Measurements from ENCODE around the gene PACS1. TPM values are rescaled to one million over a fixed set of nuclear protein-coding genes. Genes with fewer than 3 reads are reported as not detected.
"Not testable (repeated sequence)": the region's sequence is repeated elsewhere in the genome, so short reads cannot be mapped to it uniquely, and the experiment has no call there.

Gene PACS1
- total RNA-seq, 2 experiments from 2014 or later: 109 TPM

DNA sequence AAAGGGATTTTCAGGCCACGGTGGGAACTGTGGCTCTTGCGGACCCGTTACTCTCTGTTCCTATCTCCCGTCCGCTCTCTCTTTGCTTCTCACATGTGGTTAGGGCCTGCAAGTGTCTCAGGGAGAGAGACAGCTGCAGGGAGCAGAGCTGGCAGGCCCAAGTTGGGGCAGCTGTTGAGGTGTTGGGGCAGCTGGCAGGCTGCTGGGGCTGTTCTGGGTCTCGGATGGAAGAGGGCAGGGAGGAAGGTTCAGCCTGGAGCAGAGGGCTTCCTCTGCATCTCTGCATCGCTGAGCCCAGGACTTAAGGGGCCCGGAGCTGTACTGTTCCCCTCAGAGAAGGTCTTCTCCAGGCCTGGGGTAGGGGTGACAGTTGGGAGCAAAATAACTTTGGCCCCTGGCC, 205.3 kb downstream of the PACS1 start:
- ChIA-PET POLR2A (no interaction called here), CTCF (no interaction called here)
- no peaks in the 10 kb centered on the region for H3K9me3 Mint-ChIP-seq
- H3K27me3 Mint-ChIP-seq: peaks cover 3% of the 10 kb centered on the region
- DNase-seq: no peak
- H3K4me3 Mint-ChIP-seq: no peak overlapping the region
- peaks cover 34% of the 10 kb centered on the region for H3K4me1 Mint-ChIP-seq
- H3K36me3 Mint-ChIP-seq (ENCODE audit: low read depth): peaks cover 47% of the 10 kb centered on the region
- H3K27ac Mint-ChIP-seq: no peak overlapping the region

DNA sequence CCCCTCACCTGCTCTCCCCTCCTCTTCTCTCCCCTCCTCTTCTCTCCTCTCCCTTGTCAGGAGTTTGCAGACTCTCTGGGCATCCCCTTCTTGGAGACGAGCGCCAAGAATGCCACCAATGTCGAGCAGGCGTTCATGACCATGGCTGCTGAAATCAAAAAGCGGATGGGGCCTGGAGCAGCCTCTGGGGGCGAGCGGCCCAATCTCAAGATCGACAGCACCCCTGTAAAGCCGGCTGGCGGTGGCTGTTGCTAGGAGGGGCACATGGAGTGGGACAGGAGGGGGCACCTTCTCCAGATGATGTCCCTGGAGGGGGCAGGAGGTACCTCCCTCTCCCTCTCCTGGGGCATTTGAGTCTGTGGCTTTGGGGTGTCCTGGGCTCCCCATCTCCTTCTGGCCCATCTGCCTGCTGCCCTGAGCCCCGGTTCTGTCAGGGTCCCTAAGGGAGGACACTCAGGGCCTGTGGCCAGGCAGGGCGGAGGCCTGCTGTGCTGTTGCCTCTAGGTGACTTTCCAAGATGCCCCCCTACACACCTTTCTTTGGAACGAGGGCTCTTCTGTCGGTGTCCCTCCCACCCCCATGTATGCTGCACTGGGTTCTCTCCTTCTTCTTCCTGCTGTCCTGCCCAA, 206.0 kb downstream of the PACS1 start:
- Mint-ChIP-seq H3K36me3 (ENCODE audit: low read depth) (peaks cover 42% of the 10 kb centered on the region), H3K9me3 (no peaks in the 10 kb centered on the region), H3K4me1 (peaks cover 30% of the 10 kb centered on the region), H3K4me3 (no peak overlapping the region), H3K27ac (no peak overlapping the region), H3K27me3 (peaks cover 3% of the 10 kb centered on the region)
- CTCF ChIA-PET: no interaction called here
- POLR2A ChIA-PET: no interaction called here
- DNase-seq: no peak

DNA sequence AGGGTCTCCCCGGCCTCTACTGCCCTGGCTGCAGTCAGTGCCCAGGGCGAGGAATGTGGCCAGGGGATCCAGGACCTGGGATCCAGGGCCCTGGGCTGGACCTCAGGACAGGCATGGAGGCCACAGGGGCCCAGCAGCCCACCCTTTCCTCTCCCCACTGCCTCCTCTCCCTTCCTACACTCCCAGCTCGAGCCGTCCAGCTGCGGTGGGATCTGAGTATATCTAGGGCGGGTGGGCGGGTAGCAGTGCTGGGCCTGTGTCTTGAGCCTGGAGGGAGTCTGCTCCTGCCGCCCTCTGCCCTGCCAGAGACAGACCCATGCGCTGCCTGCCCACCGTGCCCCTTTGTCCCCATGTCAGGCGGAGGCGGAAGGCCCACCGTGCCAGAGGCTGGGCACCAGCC, 206.5 kb downstream of the PACS1 start:
- DNase-seq, H3K27me3 Mint-ChIP-seq, H3K9me3 Mint-ChIP-seq, CTCF ChIA-PET, H3K4me3 Mint-ChIP-seq, POLR2A ChIA-PET, H3K27ac Mint-ChIP-seq: not testable (repeated sequence)
- peaks cover 32% of the 10 kb centered on the region for H3K4me1 Mint-ChIP-seq
- peaks cover 41% of the 10 kb centered on the region for H3K36me3 Mint-ChIP-seq (ENCODE audit: low read depth)

DNA sequence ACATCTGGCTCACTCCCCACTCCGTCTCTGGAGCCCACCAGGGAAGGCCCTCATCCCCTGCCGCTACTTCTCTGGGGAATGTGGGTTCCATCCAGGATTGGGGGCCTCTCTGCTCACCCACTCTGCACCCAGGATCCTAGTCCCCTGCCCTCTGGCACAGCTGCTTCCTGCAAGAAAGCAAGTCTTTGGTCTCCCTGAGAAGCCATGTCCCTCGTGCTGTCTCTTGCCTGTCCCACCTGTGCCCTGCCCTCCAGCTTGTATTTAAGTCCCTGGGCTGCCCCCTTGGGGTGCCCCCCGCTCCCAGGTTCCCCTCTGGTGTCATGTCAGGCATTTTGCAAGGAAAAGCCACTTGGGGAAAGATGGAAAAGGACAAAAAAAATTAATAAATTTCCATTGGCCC, 207.0 kb downstream of the PACS1 start:
- H3K4me1 Mint-ChIP-seq: peaks cover 32% of the 10 kb centered on the region
- CTCF ChIA-PET: interaction anchor here (0.9 kb wide), 1 partner anchor 55 kb away, joined by 4 read pairs; no protein-coding TSS in a partner anchor
- H3K27ac Mint-ChIP-seq, POLR2A ChIA-PET, H3K9me3 Mint-ChIP-seq, DNase-seq, H3K27me3 Mint-ChIP-seq: not testable (repeated sequence)
- peaks cover 36% of the 10 kb centered on the region for H3K36me3 Mint-ChIP-seq (ENCODE audit: low read depth)
- peak overlapping the region; percentile 3 for H3K4me3 Mint-ChIP-seq

DNA sequence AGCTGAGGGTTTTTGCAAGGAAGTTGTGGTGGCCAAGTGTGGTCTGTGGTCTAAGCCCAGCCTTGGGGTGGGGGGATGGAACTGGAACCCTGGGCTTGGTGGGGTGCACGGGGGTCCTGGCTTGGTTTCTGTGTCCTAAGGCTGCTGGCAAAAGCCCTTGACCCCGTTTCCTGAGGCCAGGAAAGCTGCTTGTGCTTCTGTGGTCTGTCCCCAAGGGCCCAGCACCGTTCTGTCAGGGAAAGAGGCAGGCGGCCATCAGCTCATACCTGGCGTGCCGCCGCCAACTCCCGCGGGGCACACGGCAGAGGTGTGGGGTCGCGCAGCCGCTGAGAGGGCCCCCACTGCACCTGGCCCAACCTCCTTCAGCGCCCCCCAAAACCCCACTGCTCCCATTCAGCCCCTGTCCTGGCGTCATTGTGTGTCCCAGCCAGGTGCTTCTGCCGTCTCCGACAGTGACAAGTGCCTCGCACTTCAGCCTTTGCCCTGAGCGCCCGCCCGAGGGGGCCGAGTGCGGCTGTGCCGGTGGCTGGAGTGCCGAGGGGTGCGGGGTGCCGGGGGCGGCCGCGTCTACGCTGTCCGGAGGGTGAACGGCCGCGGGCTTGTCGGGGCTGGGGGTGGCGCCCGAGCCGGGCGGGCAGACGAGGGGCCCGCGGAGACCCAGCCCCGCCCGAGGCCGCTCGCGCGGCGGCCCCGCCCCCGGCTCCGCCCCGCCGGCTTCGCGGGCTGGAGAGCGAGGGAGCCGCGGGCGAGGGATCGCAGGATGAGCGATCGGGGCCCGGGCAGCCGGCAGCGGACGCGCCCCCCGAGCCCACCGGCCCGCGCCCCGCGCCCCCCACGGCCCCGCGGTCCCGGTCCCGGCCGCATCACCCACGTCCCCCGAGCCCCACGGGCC, 207.6 kb downstream of the PACS1 start, which contains the start of gene CNIH2:
TSS of gene CNIH2 (plus strand) at position 705 of the 892 bp plus-strand sequence. CDS start 282 bp downstream, outside the sequence.
- ChIA-PET POLR2A (no interaction called here), CTCF (interaction anchor here (0.9 kb wide), 1 partner anchor 55 kb away, joined by 4 read pairs; no protein-coding TSS in a partner anchor)
- H3K27ac Mint-ChIP-seq: no peak within 1 kb of the TSS
- H3K9me3 Mint-ChIP-seq: no peaks in the 10 kb centered on the region
- peaks cover 33% of the 10 kb centered on the region for H3K4me1 Mint-ChIP-seq
- H3K36me3 Mint-ChIP-seq (ENCODE audit: low read depth): peaks cover 32% of the 10 kb centered on the region
- H3K4me3 Mint-ChIP-seq: peak within 1 kb of the TSS; percentile 55
- H3K27me3 Mint-ChIP-seq: peaks cover 3% of the 10 kb centered on the region
- peak; percentile 36 for DNase-seq

DNA sequence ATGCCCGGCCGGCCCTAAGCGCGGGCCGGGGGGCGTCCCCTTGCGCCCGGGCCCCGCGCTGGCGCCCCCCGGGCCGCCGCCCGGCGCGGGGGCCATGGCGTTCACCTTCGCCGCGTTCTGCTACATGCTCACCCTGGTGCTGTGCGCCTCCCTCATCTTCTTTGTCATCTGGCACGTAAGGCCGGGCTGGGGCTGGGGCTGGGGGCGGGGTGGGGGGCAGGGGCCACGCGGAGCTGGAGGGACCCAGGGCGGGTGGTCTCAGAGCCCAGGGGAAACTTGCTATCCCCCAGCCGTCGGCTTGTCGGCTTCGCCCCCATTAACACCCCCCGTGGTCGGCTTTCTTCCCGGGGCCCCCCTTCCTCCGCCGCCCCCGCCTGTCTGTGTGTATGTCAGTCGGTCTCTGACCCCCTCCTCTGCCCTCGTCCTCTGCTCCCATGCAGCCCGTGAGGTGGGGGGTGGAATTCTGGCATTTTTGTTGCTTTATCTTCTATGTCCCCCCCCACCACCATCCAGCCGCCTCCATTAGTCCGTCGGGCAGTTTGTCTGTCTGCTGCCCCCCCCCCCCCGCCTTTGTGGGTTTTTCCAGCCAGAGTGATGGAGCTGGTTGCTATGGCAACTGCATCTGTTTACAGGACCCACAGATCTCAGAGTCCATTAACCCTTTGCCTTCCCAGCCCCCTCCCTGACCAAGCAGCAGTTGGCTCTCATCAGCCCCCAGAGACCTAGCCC, 208.5 kb downstream of the PACS1 start:
- ChIA-PET POLR2A (no interaction called here), CTCF (interaction anchor here (0.8 to 1.5 kb wide), 2 partner anchors 34 to 259 kb away, joined by 3 to 4 read pairs; no protein-coding TSS in a partner anchor)
- Mint-ChIP-seq H3K27me3 (peaks cover 3% of the 10 kb centered on the region), H3K4me3 (peak overlapping the region; percentile 55), H3K27ac (no peak overlapping the region), H3K4me1 (peaks cover 36% of the 10 kb centered on the region), H3K9me3 (no peaks in the 10 kb centered on the region), H3K36me3 (ENCODE audit: low read depth) (peaks cover 24% of the 10 kb centered on the region)
- no peak for DNase-seq

DNA sequence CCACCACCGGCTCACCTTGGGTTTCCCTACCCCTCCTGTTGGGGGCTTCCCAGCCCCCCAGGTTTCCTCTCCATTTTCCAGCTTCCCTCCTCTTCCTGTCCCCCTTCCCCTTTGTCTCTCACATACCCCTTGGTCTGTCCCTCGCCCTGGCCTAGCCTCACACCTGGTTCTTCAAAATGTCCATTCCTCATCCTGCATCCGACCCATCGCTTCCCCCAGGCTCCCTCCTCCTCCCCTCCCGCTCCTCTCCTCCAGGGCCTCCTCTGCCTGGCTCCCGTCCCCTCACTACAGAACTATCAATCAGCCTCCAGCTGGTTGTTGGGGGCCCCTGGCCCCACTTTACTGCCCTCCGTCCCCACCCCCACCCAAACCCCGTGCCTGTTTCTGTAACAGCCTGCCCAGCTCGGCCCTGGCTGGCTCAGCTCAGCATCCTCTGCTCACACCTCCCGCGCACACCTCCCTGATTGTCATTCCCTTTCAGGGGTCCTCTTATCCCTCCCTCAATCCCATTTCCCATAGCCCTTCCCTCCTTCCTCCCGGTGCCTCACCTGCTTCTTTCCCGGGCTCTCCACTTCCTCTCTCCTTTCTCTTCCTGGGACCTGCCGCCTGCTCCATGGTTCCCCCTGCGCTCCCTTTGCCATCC, 209.1 kb downstream of the PACS1 start:
- POLR2A ChIA-PET: no interaction called here
- Mint-ChIP-seq H3K4me1 (peaks cover 35% of the 10 kb centered on the region), H3K27ac (peak overlapping the region; percentile 11)

DNA sequence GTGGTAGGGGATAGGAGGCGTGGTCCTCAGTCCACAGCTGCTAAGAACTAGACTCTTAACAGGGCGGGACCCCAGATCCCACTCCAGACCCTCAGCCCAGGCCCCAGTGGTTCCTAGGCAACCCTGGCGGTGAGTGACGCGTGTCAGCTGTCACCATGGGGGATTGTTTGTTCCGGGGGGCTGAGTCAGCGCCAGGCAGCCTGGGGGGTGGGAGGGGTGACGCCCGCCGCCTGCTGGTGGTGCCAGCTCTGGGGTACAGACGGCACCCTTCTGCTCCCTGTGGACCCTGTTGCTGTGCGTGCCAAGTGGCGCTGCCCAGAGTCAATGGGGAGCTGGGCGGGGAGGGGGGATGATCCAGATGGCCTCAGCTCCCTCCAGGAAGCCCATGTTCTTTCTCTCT, 210.4 kb downstream of the PACS1 start:
- ChIA-PET CTCF (interaction anchor here (0.7 to 4.2 kb wide), 8 partner anchors 13 to 569 kb away, joined by 3 to 35 read pairs (median 3); partner anchors contain the start of genes KAT5 and RAB1B), POLR2A (no interaction called here)
- no peak for DNase-seq
- H3K4me1 Mint-ChIP-seq: peaks cover 35% of the 10 kb centered on the region
- peaks cover 3% of the 10 kb centered on the region for H3K27me3 Mint-ChIP-seq
- H3K9me3 Mint-ChIP-seq: no peaks in the 10 kb centered on the region
- no peak overlapping the region for H3K27ac Mint-ChIP-seq
- H3K4me3 Mint-ChIP-seq: no peak overlapping the region
- H3K36me3 Mint-ChIP-seq (ENCODE audit: low read depth): peaks cover 11% of the 10 kb centered on the region

More for the DNA sequence above, 209.1 kb downstream of the PACS1 start:
- Mint-ChIP-seq H3K27me3 (peaks cover 3% of the 10 kb centered on the region), H3K36me3 (ENCODE audit: low read depth) (peaks cover 19% of the 10 kb centered on the region), H3K9me3 (no peaks in the 10 kb centered on the region), H3K4me3 (peak overlapping the region; percentile 55)
- no peak for DNase-seq
- CTCF ChIA-PET: interaction anchor here (0.8 to 1.5 kb wide), 4 partner anchors 21 to 568 kb away, joined by 3 to 4 read pairs (median 3); partner anchors contain the start of gene KAT5

DNA sequence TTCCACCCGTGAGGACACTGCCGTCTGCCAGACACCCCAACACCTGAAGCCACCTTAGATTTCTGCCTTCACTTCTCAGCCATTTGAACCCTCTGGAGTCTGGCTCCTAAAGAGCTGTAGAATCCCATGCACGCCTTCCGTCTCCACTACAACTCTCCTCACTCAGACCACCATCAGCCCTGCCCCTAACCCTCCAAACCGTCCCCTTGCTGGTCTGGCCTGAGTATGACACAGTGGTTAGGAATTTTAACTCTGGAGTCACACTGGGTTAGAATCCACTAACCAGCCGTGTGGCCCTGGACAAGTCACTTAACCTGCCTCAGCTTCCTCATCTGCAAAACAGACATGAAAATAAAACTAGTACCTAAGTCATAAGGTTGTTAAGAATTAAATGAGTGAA, 210.9 kb downstream of the PACS1 start:
- peaks cover 9% of the 10 kb centered on the region for H3K36me3 Mint-ChIP-seq (ENCODE audit: low read depth)
- H3K9me3 Mint-ChIP-seq: no peaks in the 10 kb centered on the region
- H3K4me3 Mint-ChIP-seq: no peak overlapping the region
- no peak overlapping the region for H3K27ac Mint-ChIP-seq
- ChIA-PET CTCF (interaction anchor here (0.7 to 4.2 kb wide), 6 partner anchors 13 to 569 kb away, joined by 3 to 35 read pairs (median 4); partner anchors contain the start of genes KAT5 and RAB1B), POLR2A (no interaction called here)
- DNase-seq: no peak
- H3K27me3 Mint-ChIP-seq: peaks cover 3% of the 10 kb centered on the region
- H3K4me1 Mint-ChIP-seq: peaks cover 35% of the 10 kb centered on the region

DNA sequence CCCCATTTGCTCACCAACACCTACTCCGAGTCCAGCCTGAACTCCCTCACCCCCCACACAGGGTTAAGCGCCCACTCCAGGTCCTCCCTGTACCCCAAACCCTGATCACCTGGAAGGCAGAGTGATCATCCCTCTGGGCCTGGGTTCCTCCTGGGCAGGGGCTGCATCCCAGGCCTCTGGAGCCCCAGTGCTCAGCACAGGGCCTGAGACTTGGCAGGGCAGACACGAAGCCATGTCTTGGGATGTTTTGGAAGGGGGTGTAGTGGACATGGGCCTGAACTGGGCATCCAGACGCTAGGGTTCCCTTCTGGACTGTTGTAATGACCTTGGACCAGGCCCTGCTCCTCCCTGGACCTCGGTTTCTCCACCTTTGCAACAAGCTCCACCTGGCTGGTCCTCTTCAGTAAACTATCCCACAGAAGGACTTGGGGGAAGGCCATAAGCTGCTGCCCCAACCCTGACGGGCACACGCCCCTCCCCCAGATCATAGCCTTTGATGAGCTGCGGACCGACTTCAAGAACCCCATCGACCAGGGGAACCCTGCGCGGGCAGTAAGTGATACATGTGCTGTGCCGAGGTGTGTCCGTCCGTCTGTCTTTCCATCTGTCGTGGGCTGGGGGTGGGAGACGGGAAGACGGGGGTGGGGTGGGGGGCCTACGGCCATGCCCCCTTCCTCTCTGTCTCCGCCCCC, 211.8 kb downstream of the PACS1 start:
- Mint-ChIP-seq H3K9me3 (no peaks in the 10 kb centered on the region), H3K36me3 (ENCODE audit: low read depth) (peaks cover 2% of the 10 kb centered on the region), H3K4me1 (peaks cover 35% of the 10 kb centered on the region), H3K27ac (peak overlapping the region; percentile 66), H3K4me3 (peak overlapping the region; percentile 56), H3K27me3 (peaks cover 3% of the 10 kb centered on the region)
- no peak for DNase-seq
- ChIA-PET CTCF (interaction anchor here (0.6 to 4.2 kb wide), 20 partner anchors 9 to 1783 kb away, joined by 3 to 43 read pairs (median 4); partner anchors contain the start of genes BRMS1, CD248, NPAS4 and RAB1B), POLR2A (no interaction called here)

DNA sequence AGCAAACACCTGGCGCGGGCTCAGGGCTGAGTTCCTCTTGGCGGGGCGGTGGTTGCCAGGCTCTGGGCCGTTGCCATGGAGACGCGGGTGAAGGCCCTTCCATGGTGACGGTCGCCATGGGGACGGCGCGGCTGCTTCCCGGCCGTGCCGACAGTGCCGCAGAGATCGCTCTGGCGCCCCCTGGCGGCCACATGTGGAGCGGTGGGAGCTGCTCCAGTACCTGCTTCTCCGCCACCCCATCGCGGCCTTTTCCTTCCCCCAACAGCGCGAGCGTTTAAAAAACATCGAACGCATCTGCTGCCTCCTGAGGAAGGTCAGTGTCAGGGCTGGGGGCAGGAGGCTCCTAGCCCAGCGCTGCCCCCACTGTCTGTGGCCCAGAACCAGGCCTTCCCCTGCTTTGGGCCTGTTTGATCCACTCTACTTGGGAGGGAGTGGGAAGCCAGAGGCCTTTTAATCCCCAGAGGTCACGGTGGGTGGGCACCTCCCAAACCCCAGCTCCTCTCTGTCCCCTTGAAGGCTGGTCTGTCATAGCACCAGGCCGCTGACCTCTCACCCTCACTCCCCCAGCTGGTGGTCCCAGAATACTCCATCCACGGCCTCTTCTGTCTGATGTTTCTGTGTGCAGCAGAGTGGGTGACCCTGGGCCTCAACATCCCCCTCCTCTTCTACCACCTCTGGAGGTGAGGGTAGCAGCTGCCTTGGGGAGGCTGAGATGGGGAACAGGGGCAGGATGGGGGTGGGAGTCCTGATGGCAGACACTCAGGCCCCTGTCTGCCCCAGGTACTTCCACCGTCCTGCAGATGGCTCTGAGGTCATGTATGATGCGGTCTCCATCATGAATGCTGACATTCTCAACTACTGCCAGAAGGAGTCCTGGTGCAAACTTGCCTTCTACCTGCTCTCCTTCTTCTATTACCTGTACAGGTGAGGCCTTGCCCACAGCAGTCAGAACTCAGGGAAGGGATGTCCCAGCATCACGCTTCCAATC, 212.7 kb downstream of the PACS1 start:
- CTCF ChIA-PET: interaction anchor here (0.7 to 4.2 kb wide), 24 partner anchors 8 to 138 kb away, joined by 3 to 43 read pairs (median 4); partner anchors contain the start of genes BRMS1, CD248, NPAS4 and RAB1B
- Mint-ChIP-seq H3K4me3 (peak overlapping the region; percentile 56), H3K27me3 (peaks cover 3% of the 10 kb centered on the region), H3K36me3 (ENCODE audit: low read depth) (no peaks in the 10 kb centered on the region), H3K4me1 (peaks cover 39% of the 10 kb centered on the region), H3K27ac (peak overlapping the region; percentile 66), H3K9me3 (no peaks in the 10 kb centered on the region)
- DNase-seq: peak; percentile 100
- POLR2A ChIA-PET: no interaction called here

Measured in activated CD4-positive, alpha-beta T cell treated with anti-CD3 and anti-CD28 coated beads, Interleukin-2, amount 10 ng/mL, durations not matched to agents 7 days and 5 days (primary cell).